HepG2 (cell line): Measurements from ENCODE around the gene TTBK1. TPM values are rescaled to one million over a fixed set of nuclear protein-coding genes. Genes with fewer than 3 reads are reported as not detected.

Experiments used
- AGO1 ChIP-seq: fragments of 200-400 bp; formaldehyde crosslinking; IDR thresholded peaks from 2 replicates; pipeline ENCODE4 v1.6.1; 2017; ENCODE audit warnings: mild to moderate bottlenecking, low read depth, low read length, moderate library complexity; ENCODE audit not compliant: poor library complexity, severe bottlenecking
- CEBPB ChIP-seq: IDR thresholded peaks from 2 replicates; pipeline ENCODE4 v1.6.1; 2011; ENCODE audit warnings: low read depth, low read length, improper control_type of control experiment, borderline replicate concordance
- FUBP1 ChIP-seq: sonication (generic); formaldehyde crosslinking; IDR thresholded peaks from 2 replicates; pipeline ENCODE4 v1.5.1; 2020; ENCODE audit warnings: missing genetic modification reagents, mild to moderate bottlenecking, borderline replicate concordance
- JDP2 ChIP-seq: sonication (generic); formaldehyde crosslinking; IDR thresholded peaks from 2 replicates; pipeline ENCODE4 v1.8.1; 2022; ENCODE audit warnings: missing genetic modification reagents, borderline replicate concordance
- KLF6 ChIP-seq: IDR thresholded peaks from 2 replicates; pipeline ENCODE4 v1.8.0; 2016; ENCODE audit warnings: missing biosample characterization, missing genetic modification reagents
- MEF2D ChIP-seq: sonication (generic); formaldehyde crosslinking; IDR thresholded peaks from 2 replicates; pipeline ENCODE4 v1.5.1; 2020; ENCODE audit warnings: mild to moderate bottlenecking, missing genetic modification reagents
- MXD3 ChIP-seq: IDR thresholded peaks from 2 replicates; pipeline ENCODE4 v1.6.1; 2016; ENCODE audit warnings: mild to moderate bottlenecking, missing biosample characterization, missing genetic modification reagents
- NCOR1 ChIP-seq: fragments of 200-600 bp; sonication (generic); IDR thresholded peaks from 2 replicates; pipeline ENCODE4 v1.7.0; 2017; ENCODE audit warnings: antibody characterized with exemption, low read length, borderline replicate concordance
- SMAD1 ChIP-seq: sonication (generic); formaldehyde crosslinking; IDR thresholded peaks from 2 replicates; pipeline ENCODE4 v1.4.0; 2020; ENCODE audit warnings: missing genetic modification reagents, low read depth, mild to moderate bottlenecking, borderline replicate concordance
- SP2 ChIP-seq: sonication (generic); formaldehyde crosslinking; IDR thresholded peaks from 2 replicates; pipeline ENCODE4 v1.5.1; 2020; ENCODE audit warnings: mild to moderate bottlenecking, missing genetic modification reagents
- SP4 ChIP-seq: sonication (generic); formaldehyde crosslinking; IDR thresholded peaks from 2 replicates; pipeline ENCODE4 v1.8.1; 2023; ENCODE audit warnings: mild to moderate bottlenecking, missing genetic modification reagents
- THAP9 ChIP-seq: sonication (generic); formaldehyde crosslinking; IDR thresholded peaks from 2 replicates; pipeline ENCODE4; 2020; ENCODE audit warnings: missing genetic modification reagents, mild to moderate bottlenecking, borderline replicate concordance
- ZFP62 ChIP-seq: sonication (generic); formaldehyde crosslinking; IDR thresholded peaks from 2 replicates; pipeline ENCODE4 v1.4.0; 2020; ENCODE audit warnings: missing genetic modification reagents
- ZNF160 ChIP-seq: sonication (generic); formaldehyde crosslinking; IDR thresholded peaks from 2 replicates; pipeline ENCODE4 v1.8.0; 2022; ENCODE audit warnings: mild to moderate bottlenecking, inconsistent platforms, missing genetic modification reagents
- ZNF225 ChIP-seq: sonication (generic); formaldehyde crosslinking; IDR thresholded peaks from 2 replicates; pipeline ENCODE4 v1.4.0; 2020; ENCODE audit warnings: mild to moderate bottlenecking, missing genetic modification reagents
- ZNF414 ChIP-seq: sonication (generic); formaldehyde crosslinking; IDR thresholded peaks from 2 replicates; pipeline ENCODE4 v1.5.0; 2020; ENCODE audit warnings: missing genetic modification reagents
- ZNF484 ChIP-seq: sonication (generic); formaldehyde crosslinking; IDR thresholded peaks from 2 replicates; pipeline ENCODE4 v1.5.1; 2020; ENCODE audit warnings: mild to moderate bottlenecking, low read depth, missing genetic modification reagents, borderline replicate concordance
- ZNF549 ChIP-seq: sonication (generic); formaldehyde crosslinking; IDR thresholded peaks from 2 replicates; pipeline ENCODE4 v1.5.0; 2020; ENCODE audit warnings: missing genetic modification reagents
- ZNF598 ChIP-seq: sonication (generic); formaldehyde crosslinking; IDR thresholded peaks from 2 replicates; pipeline ENCODE4 v1.5.1; 2020; ENCODE audit warnings: mild to moderate bottlenecking, missing genetic modification reagents, borderline replicate concordance
- ZNF704 ChIP-seq: sonication (generic); formaldehyde crosslinking; IDR thresholded peaks from 2 replicates; pipeline ENCODE4 v1.8.1; 2023; ENCODE audit warnings: mild to moderate bottlenecking, inconsistent platforms, moderate library complexity, missing genetic modification reagents, borderline replicate concordance
- ZNF782 ChIP-seq: sonication (generic); formaldehyde crosslinking; IDR thresholded peaks from 2 replicates; pipeline ENCODE4 v1.4.0; 2020; ENCODE audit warnings: missing genetic modification reagents, mild to moderate bottlenecking, borderline replicate concordance
- ZNF790 ChIP-seq: sonication (generic); formaldehyde crosslinking; IDR thresholded peaks from 2 replicates; pipeline ENCODE4 v1.8.0; 2022; ENCODE audit warnings: missing genetic modification reagents, mild to moderate bottlenecking, borderline replicate concordance
- polyA plus RNA-seq, 8 experiments: library from polyadenylated mRNA; depleted of rRNA in 3 of 8; stranded (reverse) in 7 of 8; unstranded in 1 of 8; fragments of >200 nt; fragmentation: Illumina TruSeq in 4 of 8; extraction: Trizol in 4 of 8; gene quantifications; 2 replicates each; pipeline versions ENCODE4 v1.2.1 to v1.2.3, GENCODE V29; 2011 to 2016; ENCODE audit warnings: low read depth in 4 of 8, missing spikeins in 1 of 8, mixed read lengths in 1 of 8; ENCODE audit not compliant: insufficient read depth in 1 of 8
- total RNA-seq, 5 experiments: library from RNA; depleted of rRNA; stranded (reverse); fragments of >200 nt; fragmentation: Illumina TruSeq; extraction: Trizol; gene quantifications; 2 replicates each; pipeline ENCODE4 v1.2.3, GENCODE V29; 2016; ENCODE audit warnings: low read depth in 1 of 5

Gene TTBK1
- total and polyA plus RNA-seq, 2 of the 13 experiments (the other 11 are each of a cell fraction or from before 2014, with no cell fraction given), result 0.24 to 0.33 TPM

GRCh38 chr6:43274127-43274915 lies 31.0 kb downstream of the TTBK1 start (continued):
- TF ChIP-seq ZNF484 (CRISPR knock-in tag) (no peak), AGO1 (no peak), SMAD1 (CRISPR knock-in tag) (0 out of 2 replicates have a peak, but pooled peaks have one; percentile 53), SP2 (CRISPR knock-in tag) (no peak), ZNF782 (no peak), SP4 (CRISPR knock-in tag) (peak; percentile 47; the same call in 1 of the 2 replicates), ZNF598 (CRISPR knock-in tag) (no peak), FUBP1 (CRISPR knock-in tag) (no peak), THAP9 (CRISPR knock-in tag) (no peak), ZNF225 (CRISPR knock-in tag) (no peak), CEBPB (no peak), ZNF790 (CRISPR knock-in tag) (no peak), ZFP62 (CRISPR knock-in tag) (no peak), ZNF704 (CRISPR knock-in tag) (no peak), KLF6 (CRISPR knock-in tag) (no peak), JDP2 (CRISPR knock-in tag) (no peak), MXD3 (CRISPR knock-in tag) (no peak; the same call in 1 of the 2 replicates), ZNF160 (CRISPR knock-in tag) (no peak), MEF2D (no peak), ZNF414 (CRISPR knock-in tag) (no peak; the same call in 1 of the 2 replicates), NCOR1 (no peak), ZNF549 (no peak)
